ENCODE data around the gene LCA5. TPM values are rescaled to one million over a fixed set of nuclear protein-coding genes. Genes with fewer than 3 reads are reported as not detected.
A peak's percentile ranks its signal among the peaks of the same experiment; 100 is the strongest.

LCA5 gene
- total RNA-seq, 1 experiment from 2014 or later, result 18.3 TPM

GRCh38 chr6:79525272-79526100 is 11.7 kb downstream of the LCA5 start:
- Mint-ChIP-seq H3K4me1 (ENCODE audit: low read depth, unreplicated experiment) (peaks cover 57% of the 10 kb centered on the region), H3K27me3 (ENCODE audit: unreplicated experiment) (no peaks in the 10 kb centered on the region), H3K27ac (ENCODE audit: unreplicated experiment) (peak overlapping the region; percentile 95), H3K9me3 (ENCODE audit: low read depth, unreplicated experiment) (peaks cover 2% of the 10 kb centered on the region), H3K36me3 (ENCODE audit: insufficient read depth, unreplicated experiment) (peaks cover 25% of the 10 kb centered on the region), H3K4me3 (ENCODE audit: low read depth, unreplicated experiment) (peak overlapping the region; percentile 62)
- no peak for TF ChIP-seq CTCF (IDR thresholded peaks at IDR 0.05; ENCODE audit: unreplicated experiment)
- TSS peak; percentile 64 for BruUV-seq (replicated peaks)
- intact Hi-C loops (cut with micrococcal nuclease; ENCODE audit: unreplicated experiment), result loop anchor here (1.0 to 10.0 kb wide), 5 partner anchors 45 to 448 kb away; partner anchors contain the start of gene PHIP
- CTCF ChIA-PET, result interaction anchor here (1.5 kb wide), 1 partner anchor 9 kb away, joined by 4 read pairs; no protein-coding TSS in a partner anchor
- peak; percentile 86 for DNase-seq

- Mint-ChIP-seq H3K4me3 (ENCODE audit: low read depth, unreplicated experiment) (peak overlapping the region; percentile 62), H3K27ac (ENCODE audit: unreplicated experiment) (peak overlapping the region; percentile 95), H3K4me1 (ENCODE audit: low read depth, unreplicated experiment) (peaks cover 51% of the 10 kb centered on the region), H3K27me3 (ENCODE audit: unreplicated experiment) (no peaks in the 10 kb centered on the region), H3K36me3 (ENCODE audit: insufficient read depth, unreplicated experiment) (peaks cover 29% of the 10 kb centered on the region), H3K9me3 (ENCODE audit: low read depth, unreplicated experiment) (no peaks in the 10 kb centered on the region)
- no peak for DNase-seq
- CTCF ChIA-PET, result interaction anchor here (1.0 kb wide), 1 partner anchor 13 kb away, joined by 3 read pairs; the partner anchor contains the start of gene LCA5
- intact Hi-C loops (cut with micrococcal nuclease; ENCODE audit: unreplicated experiment), result loop anchor here (2.0 to 10.0 kb wide), 2 partner anchors 47 to 149 kb away; no protein-coding TSS in a partner anchor
- no peak for TF ChIP-seq CTCF (IDR thresholded peaks at IDR 0.05; ENCODE audit: unreplicated experiment)
- BruUV-seq (replicated peaks), result no TSS peak
These were observed 13.2 kb downstream of the LCA5 start for GRCh38 chr6:79524065-79524464.

GRCh38 chr6:79522609-79523008 is 14.6 kb downstream of the LCA5 start:
- intact Hi-C loops (cut with micrococcal nuclease; ENCODE audit: unreplicated experiment), result loop anchor here (10.0 kb wide), 1 partner anchor 148 kb away; no protein-coding TSS in a partner anchor
- Mint-ChIP-seq H3K36me3 (ENCODE audit: insufficient read depth, unreplicated experiment) (peaks cover 34% of the 10 kb centered on the region), H3K9me3 (ENCODE audit: low read depth, unreplicated experiment) (no peaks in the 10 kb centered on the region), H3K4me3 (ENCODE audit: low read depth, unreplicated experiment) (no peak overlapping the region), H3K27me3 (ENCODE audit: unreplicated experiment) (no peaks in the 10 kb centered on the region), H3K27ac (ENCODE audit: unreplicated experiment) (peak overlapping the region; percentile 87), H3K4me1 (ENCODE audit: low read depth, unreplicated experiment) (peaks cover 49% of the 10 kb centered on the region)
- CTCF ChIA-PET, result no interaction called here
- no peak for TF ChIP-seq CTCF (IDR thresholded peaks at IDR 0.05; ENCODE audit: unreplicated experiment)
- no TSS peak for BruUV-seq (replicated peaks)
- peak; percentile 20 for DNase-seq

- Mint-ChIP-seq H3K4me3 (ENCODE audit: low read depth, unreplicated experiment) (no peak overlapping the region), H3K9me3 (ENCODE audit: low read depth, unreplicated experiment) (no peaks in the 10 kb centered on the region), H3K4me1 (ENCODE audit: low read depth, unreplicated experiment) (peaks cover 29% of the 10 kb centered on the region), H3K27me3 (ENCODE audit: unreplicated experiment) (no peaks in the 10 kb centered on the region), H3K36me3 (ENCODE audit: insufficient read depth, unreplicated experiment) (peaks cover 18% of the 10 kb centered on the region), H3K27ac (ENCODE audit: unreplicated experiment) (peak overlapping the region; percentile 55)
- intact Hi-C loops (cut with micrococcal nuclease; ENCODE audit: unreplicated experiment), result loop anchor here (10.0 kb wide), 1 partner anchor 146 kb away; no protein-coding TSS in a partner anchor
- TF ChIP-seq CTCF (IDR thresholded peaks at IDR 0.05; ENCODE audit: unreplicated experiment), result no peak
- no peak for DNase-seq
- CTCF ChIA-PET, result no interaction called here
- no TSS peak for BruUV-seq (replicated peaks)
These were observed 16.7 kb downstream of the LCA5 start for GRCh38 chr6:79520534-79520933.

Measured in Calu3 (cell line).